GM19468 (cell line): ENCODE results near the gene CDK9.
"Not testable (repeated sequence)": the region's sequence is repeated elsewhere in the genome, so short reads cannot be mapped to it uniquely, and the experiment has no call there.

ENCODE experiments used
- ATAC-seq: cut with Tn5 transposase; IDR thresholded peaks from one replicate; pipeline ENCODE4 v1.9.1; 2021; ENCODE audit warnings: mild to moderate bottlenecking, moderate library complexity, moderate number of reproducible peaks; ENCODE audit not compliant: unreplicated experiment; ENCODE audit errors: extremely low read depth

The CDK9 gene

GRCh38 chr9:127785933-127786772, at the start of gene CDK9:
TSS of gene CDK9 (plus strand) at chr9:127786034. CDS start at chr9:127786149, 115 bp downstream.
- ATAC-seq = peak; percentile 37

- no peak for ATAC-seq
Observed at GRCh38 chr9:127738666-127739065, 47.2 kb upstream of the CDK9 start.

GRCh38 chr9:127739614-127740330, 46.1 kb upstream of the CDK9 start:
- ATAC-seq = no peak

GRCh38 chr9:127741831-127742434, 43.9 kb upstream of the CDK9 start:
- ATAC-seq = no peak

- ATAC-seq = no peak
Observed at GRCh38 chr9:127742435-127743088, 43.3 kb upstream of the CDK9 start.

- ATAC-seq = no peak
Observed at GRCh38 chr9:127744398-127745110, 41.3 kb upstream of the CDK9 start.

- ATAC-seq = no peak
Observed at GRCh38 chr9:127746959-127747569, 38.8 kb upstream of the CDK9 start.

GRCh38 chr9:127749090-127749787, 36.6 kb upstream of the CDK9 start:
- no peak for ATAC-seq

GRCh38 chr9:127751269-127752054, 34.4 kb upstream of the CDK9 start:
- ATAC-seq = no peak

GRCh38 chr9:127753148-127753547, 32.7 kb upstream of the CDK9 start:
- ATAC-seq = no peak

GRCh38 chr9:127753622-127754021, 32.2 kb upstream of the CDK9 start:
- ATAC-seq = no peak

GRCh38 chr9:127754099-127755060, 31.5 kb upstream of the CDK9 start:
- no peak for ATAC-seq

GRCh38 chr9:127755061-127756060, 30.5 kb upstream of the CDK9 start:
- ATAC-seq = no peak

- ATAC-seq = no peak
Observed at GRCh38 chr9:127756233-127756632, 29.6 kb upstream of the CDK9 start.

GRCh38 chr9:127756776-127757175, 29.1 kb upstream of the CDK9 start:
- not testable (repeated sequence) for ATAC-seq

GRCh38 chr9:127758843-127759242, 27.0 kb upstream of the CDK9 start:
- no peak for ATAC-seq
